IMR-90 (cell line): ENCODE results near the gene SHISAL1. TPM values are rescaled to one million over a fixed set of nuclear protein-coding genes. Genes with fewer than 3 reads are reported as not detected.

ENCODE experiments used
- ATAC-seq: fragments of 200-7000 bp; cut with Tn5 transposase; 2 replicates; pipeline ENCODE4 v1.9.1; 2020; ENCODE audit warnings: low read depth, mild to moderate bottlenecking, moderate library complexity
- BruUV-seq: library from RNA; stranded (reverse); fragments of 400-500 nt; replicated peaks from 2 replicates; lab custom pipeline; 2021; lab: Mats Ljungman, UMichigan
- CTCF ChIA-PET: fragments of 300-600 bp; formaldehyde crosslinking; extraction: SDS; loops from one replicate; lab custom pipeline; 2021; ENCODE audit warnings: antibody characterized with exemption; lab: Yijun Ruan, JAX
- POLR2A ChIA-PET: fragments of 300-600 bp; sonication (Branson Sonifier 250); formaldehyde crosslinking; loops from one replicate; lab custom pipeline; 2022; ENCODE audit warnings: antibody characterized with exemption; ENCODE audit not compliant: unreplicated experiment; lab: Charles Lee
- DNase-seq: peaks from one replicate; pipeline ENCODE4 v3.0.0; 2013
- H2AFZ ChIP-seq: replicated peaks from 2 replicates; pipeline ENCODE3; 2013; ENCODE audit warnings: low read length, mild to moderate bottlenecking; ENCODE audit not compliant: poor library complexity
- H2AK5ac ChIP-seq: 2 replicates; pipeline ENCODE4 v1.6.1; 2013; ENCODE audit warnings: low read depth, low read length, inconsistent platforms
- H2AK9ac ChIP-seq: replicated peaks from 2 replicates; pipeline ENCODE3; 2013; ENCODE audit warnings: mild to moderate bottlenecking, low read depth, low read length, moderate library complexity; ENCODE audit not compliant: poor library complexity
- H2BK120ac ChIP-seq: 2 replicates; pipeline ENCODE4 v1.6.1; 2013; ENCODE audit warnings: low read depth, low read length, inconsistent platforms
- H2BK15ac ChIP-seq: 3 replicates; pipeline ENCODE4 v1.6.1; 2013; ENCODE audit warnings: low read depth, low read length, inconsistent platforms
- H2BK20ac ChIP-seq: 2 replicates; pipeline ENCODE4 v1.6.1; 2013; ENCODE audit warnings: low read depth, mild to moderate bottlenecking, inconsistent platforms, low read length, moderate library complexity
- H2BK5ac ChIP-seq: 2 replicates; pipeline ENCODE4 v1.6.1; 2013; ENCODE audit warnings: mild to moderate bottlenecking, low read depth, low read length, inconsistent platforms; ENCODE audit not compliant: poor library complexity, severe bottlenecking
- H3K14ac ChIP-seq: replicated peaks from 2 replicates; pipeline ENCODE4 v1.6.1; 2013; ENCODE audit warnings: low read depth, low read length, inconsistent platforms
- H3K18ac ChIP-seq: 2 replicates; pipeline ENCODE4 v1.6.1; 2013; ENCODE audit warnings: low read depth, low read length, control low read depth
- H3K23ac ChIP-seq: 2 replicates; pipeline ENCODE4 v1.6.1; 2013; ENCODE audit warnings: low read depth, low read length, inconsistent platforms
- H3K27ac ChIP-seq: 2 replicates; pipeline ENCODE4 v1.5.1; 2013; ENCODE audit warnings: mild to moderate bottlenecking, control low read depth, low read length; ENCODE audit not compliant: insufficient read depth
- H3K27me3 ChIP-seq: 2 replicates; pipeline ENCODE4 v1.6.1; 2013; ENCODE audit warnings: low read length; ENCODE audit not compliant: control insufficient read depth, insufficient read depth
- H3K36me3 ChIP-seq: 2 replicates; pipeline ENCODE4 v1.6.1; 2013; ENCODE audit warnings: low read length, mixed read lengths; ENCODE audit not compliant: control insufficient read depth, insufficient read depth
- H3K4ac ChIP-seq: 2 replicates; pipeline ENCODE4 v1.6.1; 2013; ENCODE audit warnings: low read depth, low read length, inconsistent platforms
- H3K4me1 ChIP-seq: 2 replicates; pipeline ENCODE4 v1.6.1; 2013; ENCODE audit warnings: low read length, mixed read lengths; ENCODE audit not compliant: control insufficient read depth, insufficient read depth
- H3K4me2 ChIP-seq: 2 replicates; pipeline ENCODE4 v1.6.1; 2013; ENCODE audit warnings: low read depth, mild to moderate bottlenecking, control low read depth, low read length, moderate library complexity
- H3K4me3 ChIP-seq: 2 replicates; pipeline ENCODE4 v1.5.1; 2013; ENCODE audit warnings: low read depth, mild to moderate bottlenecking, control low read depth, low read length, moderate library complexity; ENCODE audit not compliant: insufficient read depth
- H3K56ac ChIP-seq: 2 replicates; pipeline ENCODE4 v1.6.1; 2013; ENCODE audit warnings: low read length, inconsistent platforms; ENCODE audit not compliant: insufficient read depth; ENCODE audit errors: extremely low read depth
- H3K79me1 ChIP-seq, 2 experiments: 2 replicates each; pipeline ENCODE4 v1.6.1; 2013; ENCODE audit warnings: low read length in 2 of 2, inconsistent platforms in 1 of 2, low read depth in 1 of 2
- H3K9ac ChIP-seq: 2 replicates; pipeline ENCODE4 v1.6.1; 2013; ENCODE audit warnings: low read depth, low read length, control low read depth
- H3K9me1 ChIP-seq: 2 replicates; pipeline ENCODE4 v1.6.1; 2013; ENCODE audit warnings: low read length, inconsistent platforms; ENCODE audit not compliant: insufficient read depth
- H3K9me3 ChIP-seq: 2 replicates; pipeline ENCODE4 v1.6.1; 2013; ENCODE audit warnings: low read length; ENCODE audit not compliant: control insufficient read depth, insufficient read depth
- H4K20me1 ChIP-seq: 2 replicates; pipeline ENCODE4 v1.6.1; 2013; ENCODE audit warnings: low read length, inconsistent platforms; ENCODE audit not compliant: insufficient read depth
- H4K5ac ChIP-seq: 2 replicates; pipeline ENCODE4 v1.6.1; 2013; ENCODE audit warnings: mild to moderate bottlenecking, low read depth, low read length, control low read depth
- H4K8ac ChIP-seq, 2 experiments: 2 replicates each; pipeline ENCODE4 v1.6.1; 2013; ENCODE audit warnings: low read depth in 2 of 2, low read length in 2 of 2, control low read depth in 1 of 2, inconsistent platforms in 1 of 2
- H4K91ac ChIP-seq: 2 replicates; pipeline ENCODE4 v1.6.1; 2013; ENCODE audit warnings: low read depth, low read length, inconsistent platforms; ENCODE audit not compliant: insufficient read depth
- BHLHE40 ChIP-seq: fragments of 150-350 bp; IDR thresholded peaks from 2 replicates; pipeline ENCODE4 v1.6.1; 2016; ENCODE audit warnings: mild to moderate bottlenecking, low read depth, low read length
- CEBPB ChIP-seq: IDR thresholded peaks from 2 replicates; pipeline ENCODE4 v1.6.1; 2012; ENCODE audit warnings: low read depth, low read length, improper control_type of control experiment
- CHD1 ChIP-seq: IDR thresholded peaks from 2 replicates; pipeline ENCODE4 v1.6.1; 2012; ENCODE audit warnings: low read depth, low read length, improper control_type of control experiment
- CTCF ChIP-seq: conservative IDR thresholded peaks from 2 replicates; pipeline ENCODE4 v1.5.1; 2012; ENCODE audit warnings: mild to moderate bottlenecking, low read depth, low read length, improper control_type of control experiment
- ELK1 ChIP-seq: fragments of 150-350 bp; IDR thresholded peaks from 2 replicates; pipeline ENCODE4 v1.6.1; 2016; ENCODE audit warnings: low read depth, mild to moderate bottlenecking, low read length, moderate library complexity, borderline replicate concordance
- FOS ChIP-seq: fragments of 150-350 bp; IDR thresholded peaks from 2 replicates; pipeline ENCODE4 v1.6.1; 2016; ENCODE audit warnings: low read depth, low read length
- MAFK ChIP-seq: IDR thresholded peaks from 2 replicates; pipeline ENCODE4 v1.6.1; 2012; ENCODE audit warnings: low read depth, low read length, improper control_type of control experiment
- MAZ ChIP-seq: IDR thresholded peaks from 2 replicates; pipeline ENCODE4 v1.6.1; 2012; ENCODE audit warnings: low read depth, mild to moderate bottlenecking, low read length, improper control_type of control experiment, moderate library complexity, borderline replicate concordance
- MXI1 ChIP-seq: IDR thresholded peaks from 2 replicates; pipeline ENCODE4 v1.6.1; 2012; ENCODE audit warnings: low read depth, mild to moderate bottlenecking, low read length, moderate library complexity, borderline replicate concordance
- NFE2L2 ChIP-seq: fragments of 150-350 bp; IDR thresholded peaks from 2 replicates; pipeline ENCODE4 v1.6.1; 2016; ENCODE audit warnings: low read depth, mild to moderate bottlenecking, low read length
- POLR2A ChIP-seq: IDR thresholded peaks from 2 replicates; pipeline ENCODE4 v1.6.1; 2012; ENCODE audit warnings: mild to moderate bottlenecking, low read depth, low read length
- RAD21 ChIP-seq: IDR thresholded peaks from 2 replicates; pipeline ENCODE4 v1.6.1; 2012; ENCODE audit warnings: low read length, improper control_type of control experiment
- RCOR1 ChIP-seq: IDR thresholded peaks from 2 replicates; pipeline ENCODE4 v1.6.1; 2012; ENCODE audit warnings: mild to moderate bottlenecking, low read length, improper control_type of control experiment; ENCODE audit not compliant: insufficient replicate concordance
- RFX5 ChIP-seq: IDR thresholded peaks from 2 replicates; pipeline ENCODE4 v1.8.0; 2012; ENCODE audit warnings: low read depth, mild to moderate bottlenecking, low read length, moderate library complexity
- USF2 ChIP-seq: fragments of 150-350 bp; IDR thresholded peaks from 2 replicates; pipeline ENCODE4 v1.6.1; 2017; ENCODE audit warnings: mild to moderate bottlenecking, antibody characterized with exemption, low read length, low read depth
- WGBS, 2 experiments: methylation state at CpG; one replicate each; pipeline versions ENCODE4 v1.1.5 to v1.1.7; 2013; ENCODE audit warnings: missing lambda C conversion rate in 2 of 2; ENCODE audit not compliant: insufficient read length in 1 of 2; ENCODE audit errors: extremely low coverage in 2 of 2; 5-methylcytosine and 5-hydroxymethylcytosine counted together
- dilution Hi-C: fragments of 300-500 bp; cut with HindIII; formaldehyde crosslinking; loops from one replicate; pipeline ENCODE4 v1.14.3; 2018; ENCODE audit warnings: low sequenced_read_pairs; ENCODE audit not compliant: unreplicated experiment
- in situ Hi-C: fragments of 300-500 bp; cut with MboI; formaldehyde crosslinking; loops from 3 replicates; pipeline ENCODE4 v1.14.3; 2019; ENCODE audit warnings: low sequenced_read_pairs, inconsistent platforms, mixed read lengths
- intact Hi-C: fragments of 100-400 bp; cut with micrococcal nuclease; formaldehyde crosslinking; loops from 2 replicates; pipeline ENCODE4 v1.10.0; 2022
- polyA plus RNA-seq, 3 experiments: library from polyadenylated mRNA; depleted of rRNA; stranded (reverse); fragments of >200 nt; gene quantifications; 2 replicates each; pipeline ENCODE4 v1.2.3, GENCODE V29; 2012; ENCODE audit warnings: low replicate concordance in 1 of 3
- total RNA-seq: library from RNA; depleted of rRNA; stranded (reverse); fragments of >200 nt; gene quantifications from 2 replicates; pipeline ENCODE4 v1.2.3, GENCODE V29; 2012

The SHISAL1 gene
- total and polyA plus RNA-seq, 2 of the 4 experiments (the other 2 are of a cell fraction), result 1.0 to 1.4 TPM

- intact Hi-C loops, result loop anchor here (5.0 to 10.0 kb wide), 2 partner anchors 86 to 123 kb away; no protein-coding TSS in a partner anchor
- no peak overlapping the region for H3K4me2 ChIP-seq
- WGBS, 2 experiments, result 100% methylated on average over 7 of the region's 12 CpGs; no CpG with 5 or more reads in 1 of the 2 experiments
- no peak for TF ChIP-seq BHLHE40
- no peak for TF ChIP-seq FOS
- no peak for TF ChIP-seq RAD21
- TF ChIP-seq POLR2A, result no peak
- no peak for TF ChIP-seq MAFK
- TF ChIP-seq MAZ, result no peak
- TF ChIP-seq RFX5, result no peak
- no peak for TF ChIP-seq MXI1
- no peak for TF ChIP-seq RCOR1
- no peak for TF ChIP-seq ELK1
- TF ChIP-seq CEBPB, result no peak
- no peak for TF ChIP-seq NFE2L2
- no peak for TF ChIP-seq CTCF
- no peak for TF ChIP-seq CHD1
- TF ChIP-seq USF2, result no peak
These were observed 48.8 kb upstream of the SHISAL1 start for GRCh38 chr22:44361391-44362126.

More at GRCh38 chr22:44361391-44362126, 48.8 kb upstream of the SHISAL1 start:
- Histone ChIP-seq H3K36me3 (no peaks in the 10 kb centered on the region), H2AK9ac (peak overlapping the region; percentile 61), H2AK5ac (peak overlapping the region; percentile 95), H2BK5ac (peak overlapping the region; percentile 84), H3K18ac (peak overlapping the region; percentile 83), H2BK120ac (peak overlapping the region; percentile 94), H3K27me3 (no peaks in the 10 kb centered on the region), H3K56ac (peak overlapping the region; percentile 60; the same call in 1 of the 2 replicates), H2BK20ac (peak overlapping the region; percentile 81), H4K20me1 (no peaks in the 10 kb centered on the region), H4K91ac (peak overlapping the region; percentile 97), H4K8ac (peak overlapping the region; percentile 86 to 94), H3K27ac (peak overlapping the region; percentile 91), H3K4ac (peak overlapping the region; percentile 90), H2BK15ac (peak overlapping the region; percentile 89; the same call in 2 of the 3 replicates), H3K9ac (peak overlapping the region; percentile 42), H3K4me1 (peaks cover 51% of the 10 kb centered on the region), H3K9me3 (no peaks in the 10 kb centered on the region), H2AFZ (no peak overlapping the region), H3K23ac (peak overlapping the region; percentile 44), H4K5ac (peak overlapping the region; percentile 86), H3K79me1 (peaks cover 0 to 5% of the 10 kb centered on the region in 2 experiments; a peak in 1 of 4 replicates), H3K9me1 (peaks cover 21% of the 10 kb centered on the region), H3K14ac (peak overlapping the region; percentile 67), H3K4me3 (no peak overlapping the region)
- no peak for ATAC-seq
- POLR2A ChIA-PET, result no interaction called here
- in situ Hi-C loops (no loop called here), dilution Hi-C loops (no loop called here)
- CTCF ChIA-PET, result interaction anchor here (1.0 kb wide), 1 partner anchor 30 kb away, joined by 3 read pairs; no protein-coding TSS in a partner anchor
- no TSS peak for BruUV-seq
- DNase-seq, result no peak
